ENCODE measurements around the gene GRID1. TPM values are rescaled to one million over a fixed set of nuclear protein-coding genes. Genes with fewer than 3 reads are reported as not detected.

Gene GRID1
- total RNA-seq, 1 donor, result not detected

GRCh38 chr10:85922356-85923129 lies 444.1 kb downstream of the GRID1 start:
- TF ChIP-seq, protein P1, sequence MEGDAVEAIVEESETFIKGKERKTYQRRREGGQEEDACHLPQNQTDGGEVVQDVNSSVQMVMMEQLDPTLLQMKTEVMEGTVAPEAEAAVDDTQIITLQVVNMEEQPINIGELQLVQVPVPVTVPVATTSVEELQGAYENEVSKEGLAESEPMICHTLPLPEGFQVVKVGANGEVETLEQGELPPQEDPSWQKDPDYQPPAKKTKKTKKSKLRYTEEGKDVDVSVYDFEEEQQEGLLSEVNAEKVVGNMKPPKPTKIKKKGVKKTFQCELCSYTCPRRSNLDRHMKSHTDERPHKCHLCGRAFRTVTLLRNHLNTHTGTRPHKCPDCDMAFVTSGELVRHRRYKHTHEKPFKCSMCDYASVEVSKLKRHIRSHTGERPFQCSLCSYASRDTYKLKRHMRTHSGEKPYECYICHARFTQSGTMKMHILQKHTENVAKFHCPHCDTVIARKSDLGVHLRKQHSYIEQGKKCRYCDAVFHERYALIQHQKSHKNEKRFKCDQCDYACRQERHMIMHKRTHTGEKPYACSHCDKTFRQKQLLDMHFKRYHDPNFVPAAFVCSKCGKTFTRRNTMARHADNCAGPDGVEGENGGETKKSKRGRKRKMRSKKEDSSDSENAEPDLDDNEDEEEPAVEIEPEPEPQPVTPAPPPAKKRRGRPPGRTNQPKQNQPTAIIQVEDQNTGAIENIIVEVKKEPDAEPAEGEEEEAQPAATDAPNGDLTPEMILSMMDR (IDR thresholded peaks at IDR 0.05; ENCODE audit: insufficient read depth, low read length), result no peak
- DNase-seq (ENCODE audit: low read depth), result no peak
- H3K4me3 ChIP-seq (ENCODE audit: low read depth, low read length), result no peak overlapping the region

GRCh38 chr10:85921789-85922188 lies 444.8 kb downstream of the GRID1 start:
- TF ChIP-seq, protein P1 (IDR thresholded peaks at IDR 0.05; ENCODE audit: insufficient read depth, low read length), result no peak

DNA sequence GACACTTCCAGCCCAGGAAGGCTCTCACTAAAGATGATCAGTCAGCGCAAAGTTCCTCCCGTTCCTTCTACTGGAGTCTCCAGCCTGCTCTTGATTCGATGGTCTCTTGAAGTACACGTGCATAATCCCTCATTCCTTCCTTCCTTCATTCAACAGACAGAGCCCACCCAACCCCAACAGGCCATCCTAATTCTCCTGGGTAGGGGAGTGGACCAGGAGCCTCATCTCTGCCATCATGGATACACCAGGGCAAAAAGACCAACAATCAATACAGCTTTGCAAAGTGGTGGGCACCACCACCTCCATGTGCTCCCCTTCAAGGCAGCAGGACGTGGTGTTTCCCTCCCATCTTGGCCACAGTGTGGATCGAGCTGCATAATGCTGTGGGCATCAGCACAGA lies 446.3 kb downstream of the GRID1 start:
- no peak for DNase-seq (ENCODE audit: low read depth)
- H3K4me3 ChIP-seq (ENCODE audit: low read depth, low read length), result no peak overlapping the region
- TF ChIP-seq, protein P1 (IDR thresholded peaks at IDR 0.05; ENCODE audit: insufficient read depth, low read length), result no peak

More at GRCh38 chr10:85921789-85922188, 444.8 kb downstream of the GRID1 start:
- no peak for DNase-seq (ENCODE audit: low read depth)
- no peak overlapping the region for H3K4me3 ChIP-seq (ENCODE audit: low read depth, low read length)

GRCh38 chr10:85919491-85920021 lies 447.0 kb downstream of the GRID1 start:
- TF ChIP-seq, protein P1 (IDR thresholded peaks at IDR 0.05; ENCODE audit: insufficient read depth, low read length), result no peak
- no peak overlapping the region for H3K4me3 ChIP-seq (ENCODE audit: low read depth, low read length)
- no peak for DNase-seq (ENCODE audit: low read depth)

DNA sequence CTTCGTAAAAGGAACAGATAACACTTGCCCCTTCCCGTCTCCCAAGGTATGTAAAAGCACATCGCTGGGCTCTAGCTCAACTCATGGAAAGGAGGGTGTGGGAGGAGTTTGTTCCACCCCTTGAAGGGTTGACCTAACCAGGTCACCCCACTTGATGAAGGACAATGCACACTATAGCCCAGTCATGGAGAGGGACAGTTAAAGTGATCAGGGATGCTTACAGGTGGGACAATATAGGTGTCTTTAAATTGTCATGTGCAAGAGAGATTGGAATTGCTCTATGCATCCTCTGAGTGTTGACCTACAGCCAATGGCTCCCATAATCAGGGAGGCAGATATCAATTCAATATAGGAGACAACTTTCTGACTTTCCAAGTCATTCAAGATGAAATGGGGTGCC lies 448.2 kb downstream of the GRID1 start:
- H3K4me3 ChIP-seq (ENCODE audit: low read depth, low read length), result no peak overlapping the region
- TF ChIP-seq, protein P1 (IDR thresholded peaks at IDR 0.05; ENCODE audit: insufficient read depth, low read length), result no peak
- DNase-seq (ENCODE audit: low read depth), result no peak

DNA sequence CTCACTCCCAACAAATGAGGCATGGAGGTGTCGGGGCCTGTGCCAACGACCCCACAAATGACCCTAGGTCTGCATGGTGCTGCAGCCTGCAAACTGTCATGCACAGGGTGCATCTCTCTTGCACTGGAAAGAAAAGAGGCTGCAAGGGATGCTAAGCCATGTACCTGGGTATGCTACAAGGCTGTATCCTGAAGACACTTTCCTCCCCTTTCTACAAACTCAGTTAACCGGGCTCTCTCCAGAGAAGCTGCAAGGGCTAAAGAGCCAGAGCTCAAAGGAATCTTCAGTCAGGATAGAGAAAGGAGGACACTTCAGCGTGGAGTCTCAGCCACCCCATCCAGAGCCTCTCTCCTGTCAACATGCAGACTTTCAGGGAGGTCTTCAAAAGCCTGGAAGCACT lies 449.0 kb downstream of the GRID1 start:
- H3K4me3 ChIP-seq (ENCODE audit: low read depth, low read length), result no peak overlapping the region
- no peak for DNase-seq (ENCODE audit: low read depth)
- TF ChIP-seq, protein P1 (IDR thresholded peaks at IDR 0.05; ENCODE audit: insufficient read depth, low read length), result no peak

Data from fibroblast of the aortic adventitia (primary cell).